GM12878 (cell line): Measurements from ENCODE around the gene PREX1.

Experiments
- BHLHE40 ChIP-seq, 2 experiments: fragments of 450-650 bp in 1 of 2; IDR thresholded peaks; 2 replicates each; pipeline ENCODE4 v1.6.1; 2011 to 2017; ENCODE audit warnings: low read depth in 2 of 2, borderline replicate concordance in 1 of 2, improper control_type of control experiment in 1 of 2, low read length in 1 of 2, mild to moderate bottlenecking in 1 of 2
- CTCF ChIP-seq, 3 experiments: IDR thresholded peaks in 2 of 3; conservative IDR thresholded peaks in 1 of 3; 2 replicates each; pipeline ENCODE4 v1.5.1; 2011; ENCODE audit warnings: low read depth in 3 of 3, low read length in 3 of 3, mild to moderate bottlenecking in 3 of 3, control low read depth in 2 of 3, moderate library complexity in 2 of 3, inconsistent platforms in 1 of 3, mixed read lengths in 1 of 3; ENCODE audit not compliant: control insufficient read depth in 2 of 3, insufficient read depth in 1 of 3; ENCODE audit errors: extremely low read depth in 1 of 3
- FOXM1 ChIP-seq: IDR thresholded peaks from 2 replicates; pipeline ENCODE4 v1.6.1; 2012; ENCODE audit warnings: low read depth, mild to moderate bottlenecking, inconsistent platforms, low read length, moderate library complexity
- MAX ChIP-seq: IDR thresholded peaks from 2 replicates; pipeline ENCODE4 v1.6.1; 2012; ENCODE audit warnings: low read depth, low read length, improper control_type of control experiment
- RAD21 ChIP-seq: IDR thresholded peaks from 2 replicates; pipeline ENCODE4 v1.6.1; 2011; ENCODE audit warnings: mild to moderate bottlenecking, low read depth, low read length, moderate library complexity; ENCODE audit not compliant: insufficient read depth
- RCOR1 ChIP-seq: conservative IDR thresholded peaks from 2 replicates; pipeline ENCODE4 v1.6.1; 2012; ENCODE audit warnings: low read depth, low read length, improper control_type of control experiment
- SMC3 ChIP-seq: IDR thresholded peaks from 2 replicates; pipeline ENCODE4 v1.6.1; 2011; ENCODE audit warnings: low read length, improper control_type of control experiment, borderline replicate concordance
- TCF7 ChIP-seq: IDR thresholded peaks from 2 replicates; pipeline ENCODE4 v1.6.1; 2014; ENCODE audit warnings: antibody characterized with exemption, borderline replicate concordance
- USF1 ChIP-seq: IDR thresholded peaks from 2 replicates; pipeline ENCODE4 v1.6.1; 2011; ENCODE audit warnings: borderline replicate concordance, low read depth, mild to moderate bottlenecking, moderate library complexity, mixed read lengths, low read length; ENCODE audit not compliant: insufficient read depth; ENCODE audit errors: extremely low read length
- ZBTB33 ChIP-seq: fragments of 450-650 bp; IDR thresholded peaks from 2 replicates; pipeline ENCODE4 v1.6.1; 2017; ENCODE audit warnings: mild to moderate bottlenecking
- ZNF24 ChIP-seq: fragments of 450-650 bp; IDR thresholded peaks from 2 replicates; pipeline ENCODE4 v1.6.1; 2017; ENCODE audit warnings: antibody characterized with exemption, mild to moderate bottlenecking
- ZNF274 ChIP-seq: IDR thresholded peaks from one replicate; pipeline ENCODE4 v1.8.0; 2011; ENCODE audit not compliant: insufficient read length, insufficient read depth

GRCh38 chr20:48732081-48732829 lies 95.5 kb downstream of the PREX1 start:
- TF ChIP-seq CTCF (IDR thresholded peaks at IDR 0.05 in 2 of 3, conservative IDR thresholded peaks at IDR 0.05 in 1 of 3; ENCODE audit: control insufficient read depth in 2 of 3, extremely low read depth in 1 of 3, insufficient read depth in 1 of 3, low read depth in 3 of 3, low read length in 3 of 3) (no peak), RAD21 (no peak), FOXM1 (no peak), USF1 (no peak), RCOR1 (no peak), SMC3 (no peak), TCF7 (no peak), ZNF24 (no peak), BHLHE40 (IDR thresholded peaks at IDR 0.05; ENCODE audit: borderline replicate concordance in 1 of 2, low read depth in 2 of 2, low read length in 1 of 2) (no peak), MAX (no peak), ZBTB33 (no peak), ZNF274 (no peak)
